ENCODE results near the gene ZNF789.

ZNF789 gene

DNA sequence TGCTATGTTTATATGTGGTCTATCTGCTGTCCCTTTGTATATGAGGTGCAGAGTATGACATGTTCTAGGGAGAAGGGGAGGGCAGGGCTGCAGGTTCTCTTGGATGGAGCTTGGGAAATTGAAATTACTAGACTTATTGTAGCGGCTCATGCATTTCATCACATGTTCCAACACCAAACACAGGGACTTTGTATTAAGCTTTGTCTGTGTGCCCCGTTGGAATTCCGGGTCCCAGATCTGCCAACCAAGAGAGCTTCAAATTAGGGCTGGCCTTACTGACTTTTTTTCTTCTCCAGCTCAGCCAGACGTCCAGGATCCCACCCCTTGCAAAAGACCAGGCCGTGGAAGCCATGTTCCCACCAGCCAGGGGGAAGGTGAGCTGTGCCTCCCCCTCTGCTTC, 3.4 kb downstream of the ZNF789 start:
- Histone ChIP-seq H3K36me3 (ENCODE audit: insufficient read depth, low read length) (peaks cover 31% of the 10 kb centered on the region), H4K20me1 (ENCODE audit: insufficient read depth, low read length, poor library complexity, severe bottlenecking) (peaks cover 13% of the 10 kb centered on the region), H3K4me1 (ENCODE audit: insufficient read depth, low read length, poor library complexity, severe bottlenecking) (peaks cover 19% of the 10 kb centered on the region), H3F3A (ENCODE audit: low read depth) (no peaks in the 10 kb centered on the region), H3K79me2 (ENCODE audit: insufficient read depth, low read length) (peaks cover 75% of the 10 kb centered on the region), H3K9me3 (ENCODE audit: insufficient read depth, low read depth, low read length) (no peaks in the 10 kb centered on the region), H2AFZ (ENCODE audit: low read length) (no peak overlapping the region), H3K4me2 (ENCODE audit: low read depth, low read length, poor library complexity, severe bottlenecking) (peak overlapping the region; percentile 74), H3K4me3 (ENCODE audit: low read length, poor library complexity, severe bottlenecking) (no peak overlapping the region), H3K27me3 (ENCODE audit: insufficient read depth, low read length, poor library complexity, severe bottlenecking) (no peaks in the 10 kb centered on the region), H3K9me2 (replicated peaks; ENCODE audit: low read depth, low read length) (no peaks in the 10 kb centered on the region), H3K9ac (ENCODE audit: low read depth, low read length, poor library complexity, severe bottlenecking) (no peak overlapping the region)
- TF ChIP-seq EZH2phosphoT487 (IDR thresholded peaks at IDR 0.05; ENCODE audit: borderline replicate concordance) = no peak
- TF ChIP-seq, protein P1, sequence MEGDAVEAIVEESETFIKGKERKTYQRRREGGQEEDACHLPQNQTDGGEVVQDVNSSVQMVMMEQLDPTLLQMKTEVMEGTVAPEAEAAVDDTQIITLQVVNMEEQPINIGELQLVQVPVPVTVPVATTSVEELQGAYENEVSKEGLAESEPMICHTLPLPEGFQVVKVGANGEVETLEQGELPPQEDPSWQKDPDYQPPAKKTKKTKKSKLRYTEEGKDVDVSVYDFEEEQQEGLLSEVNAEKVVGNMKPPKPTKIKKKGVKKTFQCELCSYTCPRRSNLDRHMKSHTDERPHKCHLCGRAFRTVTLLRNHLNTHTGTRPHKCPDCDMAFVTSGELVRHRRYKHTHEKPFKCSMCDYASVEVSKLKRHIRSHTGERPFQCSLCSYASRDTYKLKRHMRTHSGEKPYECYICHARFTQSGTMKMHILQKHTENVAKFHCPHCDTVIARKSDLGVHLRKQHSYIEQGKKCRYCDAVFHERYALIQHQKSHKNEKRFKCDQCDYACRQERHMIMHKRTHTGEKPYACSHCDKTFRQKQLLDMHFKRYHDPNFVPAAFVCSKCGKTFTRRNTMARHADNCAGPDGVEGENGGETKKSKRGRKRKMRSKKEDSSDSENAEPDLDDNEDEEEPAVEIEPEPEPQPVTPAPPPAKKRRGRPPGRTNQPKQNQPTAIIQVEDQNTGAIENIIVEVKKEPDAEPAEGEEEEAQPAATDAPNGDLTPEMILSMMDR (conservative IDR thresholded peaks at IDR 0.05; ENCODE audit: low read length) = no peak

DNA sequence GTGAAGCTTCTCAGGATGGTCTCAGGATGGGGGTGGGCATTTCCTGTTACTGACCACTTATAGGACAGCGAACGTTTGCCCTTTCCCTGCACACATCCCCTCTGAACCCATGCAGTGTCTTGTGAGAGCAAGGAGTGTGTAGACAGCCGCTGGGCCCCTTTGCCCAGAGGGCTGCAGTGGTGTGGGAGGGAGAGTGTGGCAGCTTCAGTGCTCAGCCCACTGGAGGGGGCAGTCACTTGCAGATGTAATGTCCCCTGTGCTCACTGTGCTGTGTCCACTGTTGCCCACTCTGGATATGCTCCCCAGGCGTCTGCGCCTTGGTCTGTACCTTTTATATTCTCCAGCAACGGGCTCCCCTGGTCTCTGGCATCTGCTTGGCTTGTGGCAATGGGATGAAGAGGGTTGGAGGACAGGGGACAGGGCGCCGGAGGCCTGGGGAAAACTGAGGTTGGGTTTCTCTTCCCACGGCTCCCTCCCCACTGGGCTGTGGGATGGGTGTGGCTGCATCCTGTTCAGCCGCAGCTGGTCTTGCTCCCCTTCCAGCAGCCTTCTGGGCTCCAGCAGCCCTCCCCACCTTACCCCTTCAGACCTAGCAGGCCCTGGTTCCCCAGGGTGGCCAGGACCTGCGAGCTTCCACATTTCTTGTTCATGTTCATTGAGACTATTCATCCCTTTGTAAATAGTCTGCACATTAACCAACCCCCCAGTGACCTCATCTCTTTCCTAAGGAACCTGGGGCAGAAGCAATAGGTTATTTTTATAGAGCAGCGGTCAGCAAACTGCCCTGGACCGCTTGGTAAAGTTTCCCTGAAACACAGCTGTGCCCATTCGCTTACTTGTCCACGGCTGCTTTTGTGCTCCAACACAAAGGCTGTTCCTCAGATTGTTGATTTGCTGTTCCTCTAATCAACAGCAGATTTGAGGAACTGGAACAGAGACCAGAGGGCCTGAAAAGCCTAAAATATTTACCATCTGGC, 6.1 kb downstream of the ZNF789 start:
- Histone ChIP-seq H3K36me3 (ENCODE audit: insufficient read depth, low read length) (peaks cover 37% of the 10 kb centered on the region), H3K27me3 (ENCODE audit: insufficient read depth, low read length, poor library complexity, severe bottlenecking) (no peaks in the 10 kb centered on the region), H3K4me1 (ENCODE audit: insufficient read depth, low read length, poor library complexity, severe bottlenecking) (peaks cover 17% of the 10 kb centered on the region), H3K9me2 (replicated peaks; ENCODE audit: low read depth, low read length) (no peaks in the 10 kb centered on the region), H3K79me2 (ENCODE audit: insufficient read depth, low read length) (peaks cover 65% of the 10 kb centered on the region), H3F3A (ENCODE audit: low read depth) (no peaks in the 10 kb centered on the region), H3K4me3 (ENCODE audit: low read length, poor library complexity, severe bottlenecking) (no peak overlapping the region), H3K9ac (ENCODE audit: low read depth, low read length, poor library complexity, severe bottlenecking) (no peak overlapping the region), H2AFZ (ENCODE audit: low read length) (no peak overlapping the region), H3K4me2 (ENCODE audit: low read depth, low read length, poor library complexity, severe bottlenecking) (no peak overlapping the region), H4K20me1 (ENCODE audit: insufficient read depth, low read length, poor library complexity, severe bottlenecking) (peaks cover 9% of the 10 kb centered on the region), H3K9me3 (ENCODE audit: insufficient read depth, low read depth, low read length) (no peaks in the 10 kb centered on the region)
- TF ChIP-seq, protein P1 (conservative IDR thresholded peaks at IDR 0.05; ENCODE audit: low read length) = no peak
- TF ChIP-seq EZH2phosphoT487 (IDR thresholded peaks at IDR 0.05; ENCODE audit: borderline replicate concordance) = no peak

GRCh38 chr7:99485094-99485493, 12.4 kb downstream of the ZNF789 start:
- H3K4me2 ChIP-seq (ENCODE audit: low read depth, low read length, poor library complexity, severe bottlenecking) = no peak overlapping the region
- 0 out of 2 replicates have a peak, but pooled peaks cover 8% of the 10 kb centered on the region for H3K79me2 ChIP-seq (ENCODE audit: insufficient read depth, low read length)
- H3F3A ChIP-seq (ENCODE audit: low read depth) = no peaks in the 10 kb centered on the region
- no peak overlapping the region for H2AFZ ChIP-seq (ENCODE audit: low read length)
- peaks cover 25% of the 10 kb centered on the region for H3K36me3 ChIP-seq (ENCODE audit: insufficient read depth, low read length)
- H3K9ac ChIP-seq (ENCODE audit: low read depth, low read length, poor library complexity, severe bottlenecking) = no peak overlapping the region
- H3K9me3 ChIP-seq (ENCODE audit: insufficient read depth, low read depth, low read length) = no peaks in the 10 kb centered on the region
- H4K20me1 ChIP-seq (ENCODE audit: insufficient read depth, low read length, poor library complexity, severe bottlenecking) = no peaks in the 10 kb centered on the region
- no peak overlapping the region for H3K4me3 ChIP-seq (ENCODE audit: low read length, poor library complexity, severe bottlenecking)
- no peaks in the 10 kb centered on the region for H3K9me2 ChIP-seq (replicated peaks; ENCODE audit: low read depth, low read length)
- TF ChIP-seq EZH2phosphoT487 (IDR thresholded peaks at IDR 0.05; ENCODE audit: borderline replicate concordance) = no peak
- TF ChIP-seq, protein P1 (conservative IDR thresholded peaks at IDR 0.05; ENCODE audit: low read length) = no peak
- H3K4me1 ChIP-seq (ENCODE audit: insufficient read depth, low read length, poor library complexity, severe bottlenecking) = no peaks in the 10 kb centered on the region
- no peaks in the 10 kb centered on the region for H3K27me3 ChIP-seq (ENCODE audit: insufficient read depth, low read length, poor library complexity, severe bottlenecking)

Data from Loucy (cell line).